Activated T-cell treated with anti-CD3 and anti-CD28 coated beads, Interleukin-2, amount 50 U/mL, for 48 hours (primary cell): Measurements from ENCODE around the gene MCF2L.
A peak's percentile ranks its signal among the peaks of the same experiment; 100 is the strongest.
"Not testable (repeated sequence)": the region's sequence is repeated elsewhere in the genome, so short reads cannot be mapped to it uniquely, and the experiment has no call there.

ENCODE experiments used
- DNase-seq, 2 experiments: peaks; one replicate each; pipeline ENCODE4 v3.0.0-alpha.2; 2020

MCF2L gene

DNA sequence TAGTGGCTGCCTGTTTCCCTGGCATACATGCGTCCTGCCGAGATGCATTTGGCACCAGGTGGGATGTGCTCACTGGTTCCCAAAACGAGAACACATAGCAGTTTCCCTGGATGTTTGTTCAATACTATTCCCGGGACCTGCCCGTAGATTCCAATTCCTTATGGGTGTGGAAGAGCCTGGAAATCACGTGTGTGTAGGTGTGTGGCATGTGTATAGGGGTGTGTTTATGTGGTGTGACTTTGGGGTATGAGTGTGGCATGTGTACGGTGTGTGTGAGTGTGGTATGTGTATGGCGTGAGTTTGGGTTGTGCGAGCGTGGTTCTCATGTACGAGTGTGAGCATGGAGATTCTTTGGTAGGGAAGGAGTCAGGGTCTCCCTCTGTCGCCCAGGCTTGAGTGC is 133.7 kb downstream of the MCF2L start:
- DNase-seq, result no peak

DNA sequence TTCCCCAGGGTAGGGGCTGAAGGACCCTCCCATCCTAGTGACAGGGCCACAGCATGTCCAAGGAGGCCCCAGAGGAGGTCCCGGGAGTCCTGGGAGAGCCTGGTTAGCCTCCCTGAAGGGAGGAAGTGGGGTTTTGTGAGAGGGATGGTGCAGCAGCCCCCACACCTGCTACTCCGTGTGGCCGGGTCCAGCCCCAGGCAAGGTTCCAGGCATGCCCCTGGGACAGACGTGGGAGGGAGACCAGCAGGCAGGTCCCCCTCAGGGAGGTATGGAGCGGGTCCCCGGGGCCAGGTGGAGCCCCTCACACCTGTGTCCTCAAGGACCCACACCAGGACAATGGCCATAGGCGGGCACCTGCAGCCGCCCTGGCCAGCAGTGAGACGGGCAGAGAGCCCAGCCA is 134.6 kb downstream of the MCF2L start:
- no peak for DNase-seq

DNA sequence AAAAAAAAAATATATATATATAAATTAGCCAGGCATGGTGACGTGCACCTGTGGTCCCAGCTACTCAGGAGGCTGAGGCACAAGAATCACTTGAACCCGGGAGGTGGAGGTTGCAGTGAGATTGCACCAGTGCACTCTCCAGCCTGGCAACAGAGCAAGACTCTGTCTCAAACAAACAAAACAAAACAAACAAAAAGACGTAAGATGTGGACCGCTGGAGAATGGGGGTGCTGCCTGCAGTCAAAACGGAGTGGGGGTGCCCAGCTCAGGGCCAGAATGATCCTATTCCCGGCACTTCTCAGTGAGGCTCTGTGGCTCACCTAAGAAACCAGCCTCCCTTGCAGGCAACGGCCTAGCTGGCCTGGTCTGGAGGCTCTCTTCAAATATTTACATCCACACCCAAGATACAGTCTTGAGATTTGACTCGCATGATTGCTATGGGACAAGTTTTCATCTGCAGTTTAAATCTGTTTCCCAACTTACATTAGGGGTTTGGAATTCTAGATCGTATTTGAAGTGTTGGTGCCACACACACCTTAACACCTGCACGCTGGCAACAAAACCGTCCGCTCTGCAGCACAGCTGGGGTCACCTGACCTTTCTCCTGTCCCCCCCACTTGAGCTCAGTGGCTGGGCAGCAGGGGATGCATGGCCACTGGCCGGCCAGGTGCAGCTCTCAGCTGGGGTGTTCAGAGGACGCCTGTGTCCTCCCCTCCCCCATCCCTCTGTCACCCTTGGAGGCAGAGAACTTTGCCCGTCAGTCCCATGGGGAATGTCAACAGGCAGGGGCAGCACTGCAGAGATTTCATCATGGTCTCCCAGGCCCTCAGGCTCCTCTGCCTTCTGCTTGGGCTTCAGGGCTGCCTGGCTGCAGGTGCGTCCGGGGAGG is 136.3 kb downstream of the MCF2L start, which contains the start of gene F7:
Gene F7 (plus strand): TSS at position 760 of the 889 bp plus-strand sequence. CDS start 51 bp downstream, at position 811.
- no peak for DNase-seq

DNA sequence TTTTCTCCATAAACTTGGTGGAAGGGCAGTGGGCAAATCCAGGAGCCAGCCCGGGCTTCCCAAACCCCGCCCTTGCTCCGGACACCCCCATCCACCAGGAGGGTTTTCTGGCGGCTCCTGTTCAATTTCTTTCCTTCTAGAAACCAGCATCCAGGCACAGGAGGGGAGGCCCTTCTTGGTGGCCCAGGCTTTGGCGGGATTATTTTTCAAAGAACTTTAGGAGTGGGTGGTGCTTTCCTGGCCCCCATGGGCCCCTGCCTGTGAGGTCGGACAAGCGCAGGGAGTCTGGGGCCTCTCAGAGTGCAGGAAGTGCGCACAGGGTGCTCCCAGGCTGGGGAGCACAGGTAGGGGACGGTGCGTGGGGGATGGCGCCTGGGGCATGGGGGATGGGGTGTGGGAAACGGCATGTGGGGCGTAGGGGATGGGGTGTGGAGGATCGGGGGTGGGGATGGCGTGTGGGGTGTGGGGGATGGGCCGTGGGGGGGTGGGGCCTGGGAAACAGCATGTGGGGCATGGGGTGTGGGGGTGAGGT is 137.0 kb downstream of the MCF2L start:
- no peak for DNase-seq

DNA sequence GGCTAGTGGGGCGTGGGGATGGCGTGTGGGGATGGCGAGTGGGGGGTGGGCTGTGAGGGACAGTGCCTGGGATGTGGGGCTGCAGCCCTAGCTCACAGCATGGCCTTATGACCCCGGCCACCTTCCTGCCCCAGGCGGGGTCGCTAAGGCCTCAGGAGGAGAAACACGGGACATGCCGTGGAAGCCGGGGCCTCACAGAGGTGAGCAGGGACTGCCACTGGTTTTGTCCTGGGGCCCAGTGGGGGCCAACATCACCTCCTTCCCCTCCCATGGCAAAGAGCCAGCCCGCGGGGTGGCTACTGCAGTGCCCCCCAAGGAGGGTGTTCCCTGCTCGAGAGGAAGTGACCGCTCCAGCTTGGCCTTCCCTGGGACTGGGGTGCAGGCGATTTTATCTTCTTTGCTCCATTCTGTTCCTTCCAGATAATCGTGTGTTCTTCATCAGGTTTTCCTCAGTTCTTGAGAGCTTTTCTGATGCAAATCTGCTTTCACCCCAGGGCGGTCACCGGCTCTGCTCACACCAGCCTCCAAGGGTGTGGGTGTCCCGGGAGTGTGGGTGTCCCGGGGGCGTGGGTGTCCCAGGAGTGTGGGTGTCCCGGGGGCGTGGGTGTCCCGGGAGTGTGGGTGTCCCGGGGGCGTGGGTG is 137.8 kb downstream of the MCF2L start:
- no peak for DNase-seq

DNA sequence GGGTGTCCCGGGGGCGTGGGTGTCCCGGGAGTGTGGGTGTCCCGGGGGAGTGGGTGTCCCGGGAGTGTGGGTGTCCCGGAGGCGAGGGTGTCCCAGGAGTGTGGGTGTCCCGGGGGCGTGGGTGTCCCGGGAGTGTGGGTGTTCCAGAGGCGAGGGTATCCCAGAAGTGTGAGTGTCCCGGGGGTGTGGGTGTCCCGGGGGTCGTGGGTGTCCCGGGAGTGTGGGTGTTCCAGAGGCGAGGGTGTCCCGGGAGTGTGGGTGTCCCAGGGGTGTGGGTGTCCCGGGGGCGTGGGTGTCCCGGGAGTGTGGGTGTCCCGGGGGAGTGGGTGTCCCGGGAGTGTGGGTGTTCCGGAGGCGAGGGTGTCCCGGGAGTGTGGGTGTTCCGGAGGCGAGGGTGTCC is 139.5 kb downstream of the MCF2L start:
- not testable (repeated sequence) for DNase-seq

DNA sequence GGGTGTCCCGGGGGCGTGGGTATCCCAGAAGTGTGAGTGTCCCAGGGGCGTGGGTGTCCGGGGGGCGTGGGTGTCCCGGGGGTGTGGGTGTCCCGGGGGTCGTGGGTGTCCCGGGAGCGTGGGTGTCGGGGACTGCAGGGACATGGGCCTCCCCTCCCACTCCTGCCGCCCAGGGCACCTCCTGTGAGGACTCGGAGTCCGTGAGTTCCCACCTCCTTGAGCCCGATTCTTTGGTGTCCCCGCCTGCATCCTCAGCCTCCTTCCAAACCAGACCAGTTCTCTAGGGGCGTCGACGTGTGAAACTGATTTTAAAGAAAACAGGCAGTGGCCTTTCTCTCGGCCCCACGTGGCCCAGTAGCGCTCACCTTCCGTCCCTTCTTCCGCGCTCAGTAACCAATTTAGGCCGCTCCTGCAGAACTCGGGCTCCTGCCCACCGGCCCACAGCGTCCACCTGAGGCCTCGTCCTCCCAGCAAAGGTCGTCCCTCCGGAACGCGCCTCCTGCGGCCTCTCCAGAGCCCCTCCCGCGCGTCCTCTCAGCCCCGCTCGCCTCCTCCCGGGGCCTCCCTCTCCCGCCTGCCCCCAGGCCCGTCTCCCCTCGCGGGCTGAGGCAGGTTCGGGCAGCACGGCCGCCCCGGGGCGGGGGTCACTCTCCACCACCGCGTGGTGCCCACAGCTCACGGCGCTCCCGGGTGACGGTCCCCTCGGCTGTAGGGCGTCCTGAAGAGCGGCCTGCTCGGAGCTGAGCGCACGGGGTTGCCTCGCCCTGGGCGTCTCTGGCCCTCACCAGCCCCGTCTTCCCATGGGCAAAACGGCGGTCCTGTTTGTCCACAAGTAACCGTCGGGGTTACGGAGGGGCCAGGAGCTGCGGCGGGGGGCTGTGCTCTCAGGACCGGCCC is 140.4 kb downstream of the MCF2L start:
- DNase-seq, result peak in 1 of 2 experiments; percentile 39

DNA sequence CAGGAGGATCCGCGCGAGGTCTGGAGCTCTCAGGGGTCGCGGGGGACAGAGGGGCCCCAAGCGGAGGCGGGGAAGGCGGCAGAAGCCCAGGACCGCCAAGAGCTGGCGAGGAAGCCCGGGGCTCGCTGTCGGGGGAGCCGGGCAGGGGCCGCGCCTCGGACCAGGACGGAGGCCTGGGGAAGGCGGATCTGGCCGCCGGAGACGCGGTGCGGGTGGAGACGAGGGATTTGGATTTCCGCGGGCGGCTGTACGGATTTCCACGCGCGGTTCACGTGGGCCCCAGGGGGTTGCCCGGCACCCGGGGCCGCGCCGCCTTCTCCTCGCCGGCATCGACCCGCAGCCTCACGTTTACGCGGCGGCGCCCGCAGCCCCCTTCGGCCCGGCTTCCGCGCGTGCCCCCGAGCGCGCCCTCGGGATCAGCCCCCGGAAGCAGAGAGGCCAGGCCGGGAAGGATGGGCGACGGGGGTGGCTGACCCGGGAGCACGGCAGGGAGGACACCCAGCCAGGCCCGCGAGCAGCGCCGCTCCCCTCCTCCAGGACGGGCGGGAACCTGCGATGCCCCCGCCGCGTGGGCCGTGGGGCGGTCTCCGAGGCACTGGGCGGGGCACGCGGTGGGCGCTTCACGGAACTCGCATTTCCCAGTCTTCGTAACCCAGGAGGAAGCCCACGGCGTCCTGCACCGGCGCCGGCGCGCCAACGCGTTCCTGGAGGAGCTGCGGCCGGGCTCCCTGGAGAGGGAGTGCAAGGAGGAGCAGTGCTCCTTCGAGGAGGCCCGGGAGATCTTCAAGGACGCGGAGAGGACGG is 141.2 kb downstream of the MCF2L start:
- DNase-seq, result peak; percentile 42 to 54

DNA sequence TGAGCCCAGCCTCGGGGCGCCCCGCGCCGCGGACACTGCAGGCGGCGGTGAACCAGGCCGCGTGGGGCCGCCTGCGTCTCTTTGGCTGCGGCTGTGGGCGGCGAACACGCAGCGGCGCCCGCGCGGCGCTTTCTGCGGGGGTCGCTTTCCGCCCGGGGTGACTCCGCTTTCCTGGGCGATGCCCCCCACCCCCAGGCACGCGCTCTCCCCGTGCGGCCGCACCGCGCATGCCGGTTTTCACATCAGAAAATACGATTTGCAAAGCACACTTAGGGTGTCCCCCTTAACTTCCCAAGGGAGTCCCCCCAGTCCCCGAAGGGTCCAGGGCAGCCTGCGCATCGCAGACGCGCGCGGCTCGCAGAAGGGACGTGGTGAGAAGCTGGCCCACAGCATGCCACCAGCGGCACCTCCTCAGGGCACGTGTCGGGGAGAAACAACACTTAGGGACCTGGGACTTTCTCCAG is 141.9 kb downstream of the MCF2L start:
- DNase-seq, result peak in 1 of 2 experiments; percentile 34

DNA sequence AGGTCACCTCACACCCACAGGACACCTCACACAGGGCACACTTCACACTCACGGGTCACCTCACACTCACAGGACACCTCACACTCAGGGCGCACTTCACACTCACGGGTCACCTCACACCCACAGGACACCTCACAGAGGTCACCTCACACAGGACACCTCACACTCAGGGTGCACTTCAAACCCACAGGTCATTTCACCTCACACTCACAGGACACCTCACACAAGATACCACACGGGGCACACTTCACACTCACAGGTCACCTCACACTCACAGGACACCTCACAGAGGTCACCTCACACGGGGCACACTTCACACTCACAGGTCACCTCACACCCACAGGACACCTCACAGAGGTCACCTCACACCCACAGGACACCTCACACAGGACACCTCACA is 142.8 kb downstream of the MCF2L start:
- not testable (repeated sequence) for DNase-seq

DNA sequence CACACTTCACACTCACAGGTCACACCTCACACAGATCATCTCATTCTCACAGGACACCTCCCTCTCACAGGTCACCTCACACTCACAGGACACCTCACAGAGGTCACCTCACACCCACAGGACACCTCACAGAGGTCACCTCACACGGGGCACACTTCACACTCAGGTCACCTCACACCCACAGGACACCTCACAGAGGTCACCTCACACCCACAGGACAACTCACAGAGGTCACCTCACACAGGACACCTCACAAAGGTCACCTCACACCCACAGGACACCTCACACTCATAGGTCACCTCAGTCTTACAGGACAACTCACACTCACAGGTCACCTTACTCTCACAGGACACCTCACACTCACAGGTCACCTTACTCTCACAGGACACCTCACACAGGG is 143.5 kb downstream of the MCF2L start:
- not testable (repeated sequence) for DNase-seq

DNA sequence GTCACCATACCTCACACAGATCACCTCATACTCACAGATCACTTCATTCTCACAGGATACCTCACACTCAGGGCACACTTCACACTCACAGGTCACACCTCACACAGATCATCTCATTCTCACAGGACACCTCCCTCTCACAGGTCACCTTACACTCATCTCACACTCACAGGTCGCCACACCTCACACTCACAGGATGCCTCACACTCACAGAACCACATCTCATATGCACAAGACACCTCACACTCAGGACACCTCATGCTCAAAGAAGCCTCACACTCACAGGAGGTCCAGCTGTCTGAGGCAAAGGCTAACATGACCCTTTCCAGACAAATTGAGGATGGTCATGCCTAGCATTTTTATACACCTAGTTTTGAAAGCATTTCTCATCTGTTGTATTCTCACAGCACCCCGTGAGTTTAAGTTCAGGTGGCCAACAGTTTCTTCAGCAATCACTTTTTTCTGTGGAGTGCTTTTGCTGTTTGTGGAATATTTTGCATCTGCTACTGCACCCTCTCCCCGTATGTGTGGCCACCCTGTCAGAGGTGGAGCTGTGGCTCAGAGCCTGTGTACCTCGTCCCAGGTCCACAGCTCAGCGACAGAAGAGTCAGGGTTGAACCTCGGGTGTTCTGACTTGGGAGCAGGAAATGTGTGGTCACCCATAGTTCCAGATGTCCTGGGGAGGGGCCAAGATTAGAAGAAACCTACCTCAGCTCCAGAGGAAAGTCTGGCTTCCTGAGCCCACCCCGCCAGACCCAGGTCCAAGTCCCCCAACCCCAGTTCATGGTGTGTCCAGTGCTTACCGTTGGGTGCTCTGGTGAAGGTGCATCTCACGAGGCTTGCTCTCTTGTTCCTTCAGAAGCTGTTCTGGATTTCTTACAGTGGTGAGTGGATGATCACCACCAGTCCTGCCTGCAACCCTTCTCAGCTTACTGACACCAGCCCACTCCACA is 144.2 kb downstream of the MCF2L start:
- no peak for DNase-seq

DNA sequence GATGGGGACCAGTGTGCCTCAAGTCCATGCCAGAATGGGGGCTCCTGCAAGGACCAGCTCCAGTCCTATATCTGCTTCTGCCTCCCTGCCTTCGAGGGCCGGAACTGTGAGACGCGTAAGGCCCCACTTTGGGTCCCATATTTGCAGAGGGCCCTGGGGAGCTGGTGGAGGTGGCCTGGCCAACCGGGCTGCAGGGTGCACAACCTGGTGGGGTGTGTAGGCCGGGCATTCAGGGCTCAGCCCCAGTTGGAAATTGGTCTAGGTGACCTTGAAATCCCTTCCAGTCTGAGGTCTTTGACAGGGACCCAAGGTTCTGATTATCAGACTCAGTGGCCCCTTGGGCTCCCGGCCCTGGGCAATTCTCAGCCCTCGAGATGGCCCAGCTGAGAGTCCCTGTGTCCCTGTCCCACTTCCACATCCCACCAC is 144.8 kb downstream of the MCF2L start:
- DNase-seq, result no peak

DNA sequence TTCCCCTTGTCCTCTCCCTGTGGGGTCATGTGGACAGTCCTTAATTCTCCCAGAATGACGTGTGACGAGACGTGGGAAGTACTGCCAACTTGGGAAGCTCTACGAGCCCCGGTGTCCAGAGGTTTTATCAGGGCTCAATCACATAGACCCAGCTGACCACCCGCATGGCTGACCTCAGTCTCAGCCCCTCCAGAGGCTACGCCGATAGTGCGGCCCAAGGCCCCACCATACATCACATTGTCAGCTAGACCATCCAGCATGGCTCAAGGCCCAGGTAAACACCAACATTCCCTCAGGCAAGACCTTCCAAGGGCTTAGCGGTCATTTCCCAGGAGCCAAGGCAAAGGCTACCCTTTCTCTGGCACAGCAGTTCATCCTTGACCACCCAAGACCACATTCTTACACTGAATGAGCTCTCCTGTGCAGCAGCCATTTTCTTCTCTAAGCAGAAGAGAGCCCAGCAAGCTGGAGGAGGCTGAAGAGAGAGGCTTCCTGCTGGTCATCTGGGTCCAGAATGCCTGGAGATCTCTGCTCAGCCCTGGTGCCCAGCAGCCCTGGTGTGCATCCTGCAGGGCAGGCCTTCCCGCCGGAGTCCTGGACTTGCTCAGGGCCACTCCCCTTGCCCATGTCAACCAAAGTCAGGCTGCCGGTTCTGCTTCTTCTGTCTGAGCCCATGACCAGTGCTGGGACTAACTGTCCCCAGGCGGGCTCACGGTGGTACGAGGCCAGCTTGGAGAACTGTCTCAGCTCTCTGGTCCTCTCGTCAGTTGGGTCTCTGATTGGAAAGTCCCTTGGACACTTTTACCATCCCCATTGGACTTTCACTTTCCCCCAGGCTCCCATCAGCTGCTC is 145.7 kb downstream of the MCF2L start:
- DNase-seq, result no peak

DNA sequence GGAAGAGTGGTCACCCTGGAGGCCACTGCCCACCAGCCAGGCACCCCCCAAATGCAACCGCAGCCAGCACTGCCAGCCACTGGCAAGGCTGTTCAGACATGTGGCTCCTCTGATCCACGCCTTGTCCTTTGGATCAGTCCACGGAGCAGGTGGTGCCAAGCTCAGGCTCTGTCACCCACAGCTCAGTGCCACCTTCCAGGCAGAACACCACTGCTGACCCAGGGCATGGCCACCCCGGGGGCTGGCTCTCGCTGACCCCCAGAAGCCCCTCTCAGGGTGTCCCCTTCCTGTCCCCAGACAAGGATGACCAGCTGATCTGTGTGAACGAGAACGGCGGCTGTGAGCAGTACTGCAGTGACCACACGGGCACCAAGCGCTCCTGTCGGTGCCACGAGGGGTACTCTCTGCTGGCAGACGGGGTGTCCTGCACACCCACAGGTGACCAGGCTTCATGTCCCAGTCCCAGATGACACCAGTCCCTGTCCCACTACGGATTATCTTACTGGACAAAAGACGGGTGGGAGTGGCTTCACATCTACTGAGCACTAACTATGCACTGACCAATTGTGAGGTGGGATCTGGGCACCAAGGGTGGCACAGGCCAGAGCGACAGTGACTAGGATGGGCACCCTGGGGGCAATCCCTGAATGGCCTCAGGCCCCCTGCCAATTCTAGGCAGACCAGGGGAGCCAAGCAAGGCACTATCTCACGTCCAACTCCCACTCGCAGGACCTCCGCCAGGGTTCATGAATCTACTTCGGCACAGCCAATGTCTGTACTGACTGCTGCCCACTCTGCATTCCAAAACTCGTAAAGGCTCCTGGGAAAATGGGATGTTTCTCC is 146.6 kb downstream of the MCF2L start:
- no peak for DNase-seq

DNA sequence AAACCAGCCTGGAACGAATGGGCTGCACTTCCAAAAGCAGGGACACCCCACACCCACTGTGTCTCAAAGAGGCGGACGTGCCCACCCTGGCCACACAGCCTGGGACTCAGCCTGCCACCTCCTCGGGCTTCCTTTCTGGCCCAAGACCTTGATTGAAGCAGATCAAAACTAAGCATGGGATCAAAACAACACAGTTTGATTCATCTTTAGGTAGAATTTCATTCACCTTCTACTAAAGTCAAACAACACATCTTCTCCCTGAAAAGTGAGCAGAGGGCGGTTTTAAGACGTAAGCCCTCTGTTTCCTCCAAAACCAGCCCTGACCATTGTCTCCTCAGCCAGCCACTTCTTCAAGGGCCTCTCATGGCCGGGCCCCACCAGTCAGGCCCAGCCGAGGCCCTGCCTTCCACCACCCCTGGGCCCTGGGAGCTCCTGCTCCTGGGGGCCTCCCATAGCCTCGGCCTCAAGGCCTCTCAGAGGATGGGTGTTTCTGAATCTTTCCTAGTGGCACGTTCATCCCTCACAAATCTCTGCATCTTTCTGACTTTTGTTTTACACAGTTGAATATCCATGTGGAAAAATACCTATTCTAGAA is 147.3 kb downstream of the MCF2L start:
- DNase-seq, result no peak

DNA sequence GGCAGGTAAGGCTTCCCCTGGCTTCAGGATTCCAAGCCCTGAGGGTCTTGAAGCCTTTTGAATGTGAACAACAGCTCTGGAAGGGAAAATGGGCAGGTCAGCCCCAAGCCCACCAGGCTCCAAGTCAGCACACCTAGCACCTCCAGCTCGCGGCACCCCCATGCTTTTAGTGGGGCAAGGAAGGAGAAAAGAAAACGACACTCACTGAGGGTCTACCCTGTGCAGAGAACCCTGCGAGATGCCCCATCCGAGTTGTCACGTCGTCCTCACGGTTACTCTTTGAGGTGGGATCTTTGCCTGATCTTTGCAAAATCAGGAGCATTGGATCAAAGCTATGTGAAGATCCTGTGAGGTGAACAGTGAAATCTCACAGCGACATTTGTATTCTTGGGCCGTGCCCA is 147.9 kb downstream of the MCF2L start:
- no peak for DNase-seq

DNA sequence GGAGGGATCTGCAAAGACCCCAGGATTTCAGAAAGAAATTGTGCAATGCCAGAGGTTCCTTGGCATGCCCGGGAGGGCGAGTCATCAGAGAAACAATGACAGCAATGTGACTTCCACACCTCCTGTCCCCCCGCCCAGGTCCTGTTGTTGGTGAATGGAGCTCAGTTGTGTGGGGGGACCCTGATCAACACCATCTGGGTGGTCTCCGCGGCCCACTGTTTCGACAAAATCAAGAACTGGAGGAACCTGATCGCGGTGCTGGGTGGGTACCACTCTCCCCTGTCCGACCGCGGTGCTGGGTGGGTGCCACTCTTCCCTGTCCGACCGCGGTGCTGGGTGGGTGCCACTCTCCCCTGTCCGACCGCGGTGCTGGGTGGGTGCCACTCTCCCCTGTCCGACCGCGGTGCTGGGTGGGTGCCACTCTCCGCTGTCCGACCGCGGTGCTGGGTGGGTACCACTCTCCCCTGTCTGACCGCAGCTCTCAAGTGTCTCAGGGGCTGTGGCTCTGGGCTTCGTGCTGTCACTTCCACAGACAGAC is 148.4 kb downstream of the MCF2L start:
- no peak for DNase-seq
